LNCAP (cell line): Measurements from ENCODE around the gene PCBP1.

Experiments used
- TF ChIP-seq, protein P1 (sequence below): fragments of 450-650 bp; IDR thresholded peaks from 2 replicates; pipeline ENCODE4 v1.5.1; 2017; ENCODE audit warnings: mild to moderate bottlenecking

The PCBP1 gene

DNA sequence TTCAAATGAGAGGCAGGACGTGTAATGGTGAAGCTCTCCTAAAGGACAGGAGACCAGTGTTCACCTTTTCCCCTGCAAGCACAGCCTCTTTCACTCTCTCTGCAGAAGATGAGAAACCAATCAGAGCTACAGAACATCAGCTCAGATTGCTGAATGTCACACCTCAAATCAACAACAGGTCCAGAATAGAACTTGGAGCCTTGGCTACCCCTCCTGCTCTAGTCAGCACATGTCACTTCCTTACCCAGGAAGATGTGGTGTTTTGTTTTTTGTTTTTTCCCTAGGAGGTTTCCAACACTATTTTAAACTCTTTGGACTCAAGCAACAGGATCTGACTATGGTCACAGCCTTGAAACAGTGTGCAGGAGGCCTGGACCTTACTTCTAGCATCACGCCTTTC is 41.3 kb upstream of the PCBP1 start:
- TF ChIP-seq, protein P1, sequence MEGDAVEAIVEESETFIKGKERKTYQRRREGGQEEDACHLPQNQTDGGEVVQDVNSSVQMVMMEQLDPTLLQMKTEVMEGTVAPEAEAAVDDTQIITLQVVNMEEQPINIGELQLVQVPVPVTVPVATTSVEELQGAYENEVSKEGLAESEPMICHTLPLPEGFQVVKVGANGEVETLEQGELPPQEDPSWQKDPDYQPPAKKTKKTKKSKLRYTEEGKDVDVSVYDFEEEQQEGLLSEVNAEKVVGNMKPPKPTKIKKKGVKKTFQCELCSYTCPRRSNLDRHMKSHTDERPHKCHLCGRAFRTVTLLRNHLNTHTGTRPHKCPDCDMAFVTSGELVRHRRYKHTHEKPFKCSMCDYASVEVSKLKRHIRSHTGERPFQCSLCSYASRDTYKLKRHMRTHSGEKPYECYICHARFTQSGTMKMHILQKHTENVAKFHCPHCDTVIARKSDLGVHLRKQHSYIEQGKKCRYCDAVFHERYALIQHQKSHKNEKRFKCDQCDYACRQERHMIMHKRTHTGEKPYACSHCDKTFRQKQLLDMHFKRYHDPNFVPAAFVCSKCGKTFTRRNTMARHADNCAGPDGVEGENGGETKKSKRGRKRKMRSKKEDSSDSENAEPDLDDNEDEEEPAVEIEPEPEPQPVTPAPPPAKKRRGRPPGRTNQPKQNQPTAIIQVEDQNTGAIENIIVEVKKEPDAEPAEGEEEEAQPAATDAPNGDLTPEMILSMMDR = no peak

DNA sequence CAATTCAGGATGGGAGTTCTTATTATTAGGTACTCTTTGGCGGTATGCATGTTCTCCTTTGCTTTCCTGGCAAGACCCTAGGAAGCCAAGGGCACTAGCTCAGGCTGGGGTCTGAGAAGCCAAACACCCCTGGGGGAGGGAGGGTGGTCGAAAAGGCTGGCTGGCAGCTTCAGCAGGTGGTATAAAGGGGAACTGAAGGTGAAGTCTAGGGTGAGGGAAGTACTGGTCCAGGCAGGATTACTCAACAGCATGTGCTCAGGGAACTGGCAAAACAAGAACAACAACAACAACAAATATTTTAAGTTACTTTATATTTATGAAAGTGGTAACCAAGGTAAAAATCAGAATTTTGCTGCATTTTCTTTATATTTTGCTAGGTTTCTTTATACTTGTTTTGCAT is 40.7 kb upstream of the PCBP1 start:
- TF ChIP-seq, protein P1 = no peak

DNA sequence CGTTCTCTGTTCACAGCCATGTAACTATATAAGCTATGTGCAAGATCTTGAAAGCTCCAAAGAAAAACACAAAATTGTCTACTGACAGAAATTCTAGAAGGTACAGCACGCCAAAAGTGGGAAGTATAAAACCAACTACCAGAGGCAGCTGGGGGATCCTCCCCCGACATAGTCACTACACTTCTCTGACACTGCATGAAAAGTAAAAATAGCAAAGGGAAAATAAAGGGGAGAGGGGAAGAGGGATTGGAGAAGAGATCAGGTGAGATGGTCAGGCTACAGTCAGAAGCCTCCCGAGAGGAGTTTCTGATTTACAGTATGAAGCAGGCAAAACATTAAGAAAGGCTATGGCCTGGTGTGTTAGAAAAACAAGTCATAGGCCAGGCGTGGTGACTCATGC is 39.8 kb upstream of the PCBP1 start:
- TF ChIP-seq, protein P1 = no peak

DNA sequence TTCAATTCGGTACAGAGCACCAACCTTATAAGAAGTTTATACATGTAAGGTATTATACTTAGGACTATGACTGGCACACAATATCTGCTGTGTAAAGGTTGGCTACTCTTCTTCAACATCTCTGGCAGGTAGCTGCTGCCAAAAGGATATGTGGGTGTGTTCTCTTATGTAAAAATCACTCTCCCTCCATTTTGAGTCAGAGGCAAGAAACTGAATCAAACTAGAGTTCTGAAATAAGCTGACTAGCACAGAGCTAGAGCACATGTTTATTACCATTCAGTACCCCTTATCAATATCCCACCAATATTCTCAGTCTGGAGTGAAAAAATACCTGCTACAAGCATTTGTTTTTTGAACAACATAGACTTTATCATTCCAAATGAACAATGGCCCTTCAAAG is 38.0 kb upstream of the PCBP1 start:
- TF ChIP-seq, protein P1 = no peak

DNA sequence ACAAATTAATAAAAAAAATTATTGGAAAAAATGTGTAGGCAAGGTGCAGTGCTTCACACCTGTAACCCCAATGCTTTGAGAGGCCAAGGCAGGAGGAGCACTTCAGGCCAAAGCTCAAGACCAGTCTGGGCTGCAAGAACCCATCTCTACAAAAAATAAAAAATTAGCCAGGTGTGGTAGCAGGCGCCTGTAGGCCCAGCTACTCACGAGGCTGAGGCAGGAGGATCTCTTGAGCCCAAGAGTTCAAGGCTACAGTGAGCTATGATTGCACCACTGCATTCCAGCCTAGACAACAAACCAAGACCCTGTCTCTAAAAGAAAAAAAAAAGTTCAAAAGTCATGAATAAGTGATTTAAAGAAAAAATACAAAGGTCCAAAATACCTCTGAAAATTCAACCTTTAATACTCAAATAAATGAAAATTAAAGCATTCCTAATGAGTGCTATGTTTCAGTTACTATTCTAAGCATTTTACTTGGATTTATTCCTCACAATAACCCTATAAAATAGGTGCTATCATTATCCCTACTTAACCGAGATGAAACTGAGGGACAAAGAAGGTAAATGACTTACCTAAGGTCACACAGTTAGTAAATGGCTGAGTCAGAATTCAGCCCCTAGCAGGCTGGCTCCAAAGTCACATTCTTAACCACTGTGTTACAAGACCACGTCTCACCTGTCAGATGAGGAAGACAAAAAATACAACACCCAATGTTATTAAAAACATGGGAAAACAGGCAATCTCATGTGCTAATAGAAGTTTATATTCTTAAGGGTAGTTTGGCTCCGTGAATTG is 36.4 kb upstream of the PCBP1 start:
- TF ChIP-seq, protein P1 = no peak

DNA sequence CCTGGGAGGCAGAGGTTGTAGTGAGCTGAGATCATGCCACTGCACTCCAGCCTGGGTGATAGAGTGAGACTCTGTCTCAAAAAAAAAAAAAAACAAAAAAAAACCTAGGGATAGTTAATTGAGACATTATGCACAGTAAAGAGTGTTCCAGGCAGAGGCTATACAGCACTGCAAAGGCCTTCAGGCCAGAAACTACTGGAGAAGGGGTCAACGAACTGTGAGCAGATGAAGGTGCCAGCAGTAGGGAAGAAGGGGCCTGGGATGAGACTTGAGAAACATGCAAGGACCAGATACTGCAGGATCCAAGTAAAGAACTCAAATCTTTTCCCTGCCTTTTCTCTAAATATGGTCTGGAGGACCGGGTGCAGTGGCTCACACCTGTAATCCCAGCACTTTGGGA is 26.0 kb upstream of the PCBP1 start:
- TF ChIP-seq, protein P1 = no peak

DNA sequence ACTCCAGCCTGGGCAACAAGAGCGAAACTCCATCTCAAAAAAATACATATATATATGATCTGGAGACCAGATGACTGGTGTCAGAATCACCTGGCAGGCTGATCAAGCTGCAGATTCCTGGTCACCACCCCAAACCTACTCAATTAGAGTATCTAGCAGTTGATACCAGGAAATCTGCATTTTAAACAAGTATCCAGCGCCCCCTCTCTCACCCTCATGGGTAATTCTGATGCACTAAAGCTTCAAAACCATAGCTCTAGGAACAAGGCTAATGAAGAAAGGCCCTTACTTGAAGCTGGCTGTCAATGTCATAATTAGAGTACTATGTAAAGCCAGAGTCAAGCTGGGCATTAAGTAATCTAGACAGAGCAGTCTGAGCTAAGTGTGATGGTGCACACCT is 25.0 kb upstream of the PCBP1 start:
- TF ChIP-seq, protein P1 = no peak

DNA sequence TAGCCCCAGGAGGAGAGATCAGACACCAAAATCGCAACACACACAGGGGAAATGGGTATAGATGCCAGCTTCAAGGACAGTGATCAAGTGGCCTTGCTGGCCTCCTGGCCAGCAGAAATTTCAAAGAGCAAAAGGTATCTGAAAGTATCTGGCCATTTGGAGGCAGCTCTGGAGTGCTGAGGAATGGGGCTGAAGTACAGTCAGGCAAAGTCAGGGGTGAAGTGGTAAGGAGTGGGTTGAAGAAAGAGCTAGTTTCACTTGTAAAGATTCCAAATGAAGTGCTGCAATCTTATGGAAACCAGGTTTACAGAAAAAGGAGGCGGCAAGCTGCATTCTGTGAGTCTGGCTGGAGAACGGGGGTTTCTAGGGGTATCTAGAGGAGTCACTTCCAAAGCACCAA is 19.2 kb upstream of the PCBP1 start:
- TF ChIP-seq, protein P1 = no peak
